GM19467 (cell line): ENCODE measurements around the gene ZFYVE21.

Source experiments
- ATAC-seq: cut with Tn5 transposase; IDR thresholded peaks from one replicate; pipeline ENCODE4 v1.9.1; 2021; ENCODE audit warnings: mild to moderate bottlenecking, moderate library complexity; ENCODE audit not compliant: unreplicated experiment

The ZFYVE21 gene

GRCh38 chr14:103721334-103722120 lies 5.9 kb downstream of the ZFYVE21 start:
- no peak for ATAC-seq

DNA sequence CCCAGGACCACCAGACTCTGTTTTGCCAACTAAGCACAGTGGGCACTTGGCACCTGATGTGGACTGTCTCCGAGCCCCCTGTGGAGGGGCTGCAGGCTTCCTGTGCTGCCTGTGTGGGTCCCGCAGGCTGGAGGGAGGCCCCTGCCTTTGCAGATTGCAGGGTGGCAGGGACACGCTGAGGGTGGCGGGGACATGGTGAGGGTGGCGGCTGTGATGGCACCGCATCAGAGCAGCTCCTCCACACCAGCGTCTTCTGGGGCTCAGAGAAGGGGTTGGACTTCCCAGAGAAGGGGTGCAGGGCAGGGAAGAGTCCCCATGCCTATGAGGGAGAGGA lies 8.1 kb downstream of the ZFYVE21 start:
- no peak for ATAC-seq

DNA sequence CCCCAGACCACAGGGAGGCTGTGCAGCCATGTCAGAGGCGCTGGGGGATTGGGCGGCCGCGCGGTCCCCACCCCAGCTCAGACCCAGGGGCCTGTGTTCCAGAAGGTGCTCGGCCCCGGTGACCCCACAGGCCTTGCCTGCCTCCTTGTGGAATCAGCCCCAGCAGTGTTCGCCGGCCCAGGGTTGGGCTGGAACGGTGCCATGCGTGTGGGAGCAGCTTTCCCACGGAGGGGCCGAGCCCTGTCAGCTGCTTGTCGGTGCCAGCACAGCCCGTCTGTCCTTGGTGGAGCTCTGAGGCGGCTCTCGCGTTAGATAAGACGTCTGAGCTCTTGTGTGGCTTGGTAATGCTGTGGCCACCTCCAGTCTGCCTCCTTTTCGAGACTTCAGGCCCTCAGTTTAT lies 8.5 kb downstream of the ZFYVE21 start:
- no peak for ATAC-seq

DNA sequence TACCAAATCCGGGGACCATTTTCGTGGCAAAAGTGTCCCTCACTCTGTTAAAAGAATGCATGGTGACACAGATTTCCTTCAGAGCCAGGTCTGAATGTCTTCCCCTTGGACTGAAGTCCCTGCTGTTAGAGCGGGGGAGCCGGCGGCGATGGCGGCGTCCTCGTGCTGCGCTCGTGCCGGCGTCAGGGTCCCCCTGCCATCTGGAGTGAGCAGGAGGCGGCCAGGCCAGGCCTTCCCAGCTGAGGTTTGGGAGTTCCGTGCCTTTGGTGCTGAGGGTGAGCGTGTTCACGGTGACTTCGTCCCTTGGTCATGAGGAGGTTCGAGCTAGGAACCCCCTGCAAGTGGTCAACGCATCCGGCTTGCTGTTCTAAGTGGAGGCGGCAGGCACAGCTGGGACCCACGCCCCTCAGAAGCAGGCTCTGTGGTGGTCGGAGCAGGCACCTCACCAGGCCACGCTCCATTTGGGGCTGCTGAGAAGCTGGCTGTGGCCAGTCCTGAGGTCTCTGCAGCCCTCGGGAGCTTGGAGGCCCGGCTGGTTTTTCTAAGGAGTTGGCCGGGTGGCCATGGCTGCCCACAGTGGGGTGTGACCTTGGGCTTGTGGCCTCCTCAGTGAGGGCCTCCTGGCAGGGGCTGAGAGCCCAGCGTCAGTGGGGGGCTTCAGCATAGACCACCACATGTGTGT lies 9.5 kb downstream of the ZFYVE21 start:
- no peak for ATAC-seq

GRCh38 chr14:103725739-103726395 lies 10.3 kb downstream of the ZFYVE21 start:
- no peak for ATAC-seq

- no peak for ATAC-seq
These were observed 10.9 kb downstream of the ZFYVE21 start for GRCh38 chr14:103726474-103726873.

GRCh38 chr14:103727313-103727980 lies 11.8 kb downstream of the ZFYVE21 start:
- no peak for ATAC-seq

DNA sequence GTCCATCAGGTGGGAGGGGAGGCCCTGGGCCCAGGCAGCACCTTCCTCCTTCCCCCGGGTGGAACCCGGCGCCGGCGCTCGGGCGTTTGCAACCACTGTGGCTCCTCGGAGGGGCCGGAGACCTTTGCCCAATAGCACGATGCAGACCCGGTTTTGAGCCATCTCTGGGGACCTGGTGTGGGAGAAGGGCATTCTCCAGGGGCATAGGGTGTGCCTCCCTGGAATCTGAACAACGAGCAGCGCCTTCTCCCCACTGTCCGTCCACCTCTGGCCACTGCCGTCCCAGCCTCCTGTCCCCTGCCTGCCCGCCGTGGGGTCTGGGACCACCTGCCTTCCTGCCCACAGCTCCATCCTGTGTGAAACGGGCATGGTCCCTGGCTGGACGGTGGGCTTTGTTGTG lies 12.5 kb downstream of the ZFYVE21 start:
- no peak for ATAC-seq

DNA sequence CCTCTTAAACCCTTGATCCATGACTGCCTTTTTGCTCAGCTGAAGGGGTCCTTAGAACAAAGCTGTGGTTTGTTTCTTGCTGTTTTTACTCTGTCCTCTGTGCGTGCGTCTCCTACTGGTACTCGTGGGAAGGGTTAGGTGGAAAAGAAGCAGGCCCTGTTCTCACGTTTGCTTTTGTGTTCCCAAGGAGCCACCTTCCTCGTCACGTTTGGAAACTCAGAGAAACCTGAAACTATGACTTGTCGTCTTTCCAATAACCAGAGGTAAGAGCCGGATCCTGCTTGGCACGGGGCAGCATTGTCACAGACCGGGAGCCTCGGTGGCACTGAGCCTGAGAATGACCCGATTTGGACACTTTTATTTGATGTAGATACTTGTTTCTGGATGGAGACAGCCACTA lies 13.1 kb downstream of the ZFYVE21 start:
- ATAC-seq: no peak

DNA sequence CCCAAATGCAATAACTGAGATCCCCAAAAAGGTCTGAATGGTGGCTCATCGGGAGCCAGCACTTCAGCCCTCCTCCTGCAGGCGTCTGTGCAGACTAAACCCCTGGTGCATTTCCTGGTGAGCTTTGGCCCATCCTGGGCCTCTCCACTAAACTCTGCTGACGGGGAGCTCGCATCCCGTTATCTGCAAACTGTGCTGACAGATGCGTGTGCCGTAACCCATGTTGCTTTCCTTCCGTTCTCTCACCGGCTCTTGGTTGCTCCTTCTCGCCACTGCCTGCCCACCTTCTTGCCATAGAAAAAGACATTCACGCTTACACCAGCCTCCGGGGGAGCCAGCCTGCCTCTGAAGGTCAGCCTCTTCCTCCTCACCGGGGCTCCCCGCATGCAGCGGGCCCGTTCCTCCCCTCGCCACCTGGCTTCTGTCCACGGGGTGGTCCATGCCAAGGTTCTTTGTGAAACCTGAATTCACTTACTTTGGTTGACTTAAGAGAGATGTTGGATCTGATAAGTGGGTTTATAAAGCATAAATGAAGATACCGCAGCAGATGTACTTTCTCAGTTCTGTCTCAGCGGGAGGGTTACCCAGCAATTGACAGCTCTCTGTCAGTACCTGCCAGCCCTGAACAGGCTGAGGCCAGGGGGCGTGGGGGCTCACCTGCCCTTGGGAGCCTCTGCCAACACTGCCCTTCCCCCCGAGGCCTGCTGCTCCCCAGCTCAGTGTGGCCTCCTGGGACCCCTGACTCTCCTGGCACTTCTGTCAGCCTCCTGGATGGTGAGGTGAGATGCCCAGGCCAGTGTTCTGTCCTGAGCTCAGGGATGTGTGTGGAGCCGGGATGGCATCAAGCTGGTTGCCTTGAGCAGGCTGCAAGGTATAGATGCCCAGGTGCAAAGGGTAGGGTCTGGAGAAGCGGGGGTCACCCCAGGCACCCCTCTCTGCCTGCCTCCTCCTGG lies 14.2 kb downstream of the ZFYVE21 start:
- ATAC-seq: no peak

GRCh38 chr14:103730490-103731035 lies 15.0 kb downstream of the ZFYVE21 start:
- no peak for ATAC-seq

GRCh38 chr14:103731481-103731880 lies 15.9 kb downstream of the ZFYVE21 start:
- ATAC-seq: no peak

DNA sequence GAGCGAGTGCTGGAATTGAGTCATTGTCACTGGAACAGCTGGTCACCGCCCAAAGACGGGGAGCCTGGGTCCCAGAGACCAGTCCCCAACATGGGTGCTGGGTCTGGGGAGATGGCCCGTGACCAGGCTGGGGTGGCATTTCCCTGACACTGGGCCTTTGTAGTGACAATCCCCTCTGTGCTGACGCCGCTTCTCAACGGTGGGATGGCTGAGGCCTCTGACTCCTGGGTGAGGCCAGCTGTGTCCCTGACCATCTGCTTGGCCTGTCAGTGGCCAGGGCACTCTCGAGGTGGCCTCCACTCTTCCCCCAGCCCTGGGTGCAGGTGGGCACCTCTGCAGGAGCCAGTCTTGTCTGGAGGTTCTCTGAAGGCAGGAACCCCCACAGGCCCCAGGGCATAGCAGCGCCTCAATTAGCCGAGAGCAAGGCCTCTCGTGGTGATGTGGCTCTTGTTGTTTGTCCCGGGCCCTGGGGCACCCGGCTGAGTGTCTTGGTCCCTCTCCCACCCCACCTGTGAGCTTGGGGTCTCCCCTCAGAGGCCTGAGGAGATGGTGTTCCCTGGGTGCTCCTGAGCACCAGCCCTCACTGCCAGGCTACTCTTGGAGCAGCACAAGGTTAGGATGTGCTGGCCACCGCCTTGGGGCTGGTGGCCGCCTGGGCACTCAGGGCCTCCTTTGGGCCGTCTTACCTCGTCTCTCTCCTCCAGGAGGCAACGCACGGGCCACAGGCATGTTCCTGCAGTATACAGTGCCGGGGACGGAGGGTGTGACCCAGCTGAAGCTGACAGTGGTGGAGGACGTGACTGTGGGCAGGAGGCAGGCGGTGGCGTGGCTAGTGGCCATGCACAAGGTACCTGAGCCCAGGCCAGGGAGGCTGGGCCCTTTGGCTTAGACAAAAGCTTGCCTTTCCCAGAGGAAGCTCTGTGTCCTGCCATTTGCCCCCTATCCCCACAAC lies 16.6 kb downstream of the ZFYVE21 start:
- ATAC-seq: no peak

DNA sequence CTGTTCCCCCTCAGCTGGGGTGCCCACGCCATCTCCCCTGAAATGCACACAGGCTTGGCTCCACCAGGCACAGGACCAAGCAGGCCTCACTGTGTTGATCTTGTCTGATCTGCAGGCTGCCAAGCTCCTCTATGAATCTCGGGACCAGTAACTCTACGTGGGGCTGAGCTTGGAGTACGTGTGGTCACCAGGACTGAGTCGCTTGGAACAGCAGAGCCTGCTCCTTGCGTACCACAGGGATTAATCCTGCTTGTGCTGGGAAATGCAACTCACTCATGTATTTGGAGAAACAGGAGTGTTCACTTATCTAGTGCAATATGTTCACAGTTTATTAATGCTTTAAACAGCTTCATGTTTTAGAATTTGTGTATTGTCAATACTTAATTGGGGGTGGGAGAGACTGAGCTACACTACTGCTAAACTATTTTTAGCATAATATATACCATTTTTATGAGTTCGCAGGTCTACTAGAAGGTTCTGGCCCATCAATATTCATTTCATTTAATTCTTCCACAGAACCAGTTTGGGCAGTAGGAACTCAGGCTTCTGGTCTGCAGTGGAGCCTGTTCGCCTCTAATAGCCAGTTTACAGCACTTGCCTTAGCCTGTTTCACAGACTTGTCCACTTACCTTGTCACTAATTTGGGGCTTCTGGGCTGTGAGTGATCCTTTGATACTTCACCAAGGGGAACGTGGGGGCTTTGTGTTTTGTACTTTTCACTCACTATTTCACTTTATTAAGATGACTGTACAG lies 17.4 kb downstream of the ZFYVE21 start:
- ATAC-seq: no peak

GRCh38 chr14:103733651-103734050 lies 18.0 kb downstream of the ZFYVE21 start:
- no peak for ATAC-seq

- ATAC-seq: no peak
These were observed 18.7 kb downstream of the ZFYVE21 start for GRCh38 chr14:103734081-103734888.

- ATAC-seq: no peak
These were observed 19.4 kb downstream of the ZFYVE21 start for GRCh38 chr14:103735022-103735421.

DNA sequence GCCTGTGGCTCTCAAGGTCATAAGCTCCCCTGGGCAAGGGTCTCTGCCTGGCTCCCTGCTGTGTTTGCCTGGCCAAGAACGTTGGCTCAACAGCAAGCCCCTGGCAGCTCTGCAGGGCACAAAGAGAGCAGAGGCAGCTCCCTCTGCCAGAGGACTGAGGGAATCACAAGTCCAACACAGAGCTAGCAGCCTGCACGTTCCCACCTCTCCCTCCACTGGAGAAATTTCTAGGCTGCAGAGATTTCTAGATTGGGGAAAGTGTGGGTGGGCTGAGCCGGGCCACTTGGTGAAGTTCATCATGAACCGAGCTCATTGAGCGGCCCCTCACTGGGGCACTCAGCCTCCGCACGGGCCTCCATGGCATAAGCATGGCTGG lies 19.8 kb downstream of the ZFYVE21 start:
- no peak for ATAC-seq
